ENCODE data around the gene ABTB2.

DNA sequence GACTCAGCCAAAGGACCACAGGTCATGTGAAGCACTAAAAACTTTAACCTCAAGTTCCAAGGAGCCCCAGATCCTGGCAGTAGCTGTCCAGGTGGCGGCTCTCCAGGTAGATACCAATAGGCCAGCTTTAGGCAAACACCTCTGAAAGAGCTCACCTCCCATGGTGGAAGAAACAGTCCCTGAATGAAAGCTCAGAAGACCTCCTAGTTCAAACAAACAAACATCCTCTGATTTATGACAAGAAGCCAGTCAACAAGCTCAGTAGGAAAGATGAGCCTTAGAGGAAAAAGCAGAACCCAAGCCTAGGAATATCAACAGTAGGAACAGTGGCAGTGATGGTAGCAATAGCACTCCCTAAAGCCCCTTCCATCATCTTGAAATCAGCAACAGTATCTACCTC is 17.2 kb downstream of the ABTB2 start:
- TF ChIP-seq CTCF (IDR thresholded peaks at IDR 0.05) (no peak), POLR2A (IDR thresholded peaks at IDR 0.05) (no peak)

Measured in Peyer's patch (tissue), 4 donors.